HG03175 (cell line): ENCODE data around the gene LGR4.
"Not testable (repeated sequence)": the region's sequence is repeated elsewhere in the genome, so short reads cannot be mapped to it uniquely, and the experiment has no call there.

Experiments used
- ATAC-seq: cut with Tn5 transposase; IDR thresholded peaks from one replicate; pipeline ENCODE4 v1.9.1; 2021; ENCODE audit warnings: mild to moderate bottlenecking, moderate library complexity; ENCODE audit not compliant: unreplicated experiment

Gene LGR4

DNA sequence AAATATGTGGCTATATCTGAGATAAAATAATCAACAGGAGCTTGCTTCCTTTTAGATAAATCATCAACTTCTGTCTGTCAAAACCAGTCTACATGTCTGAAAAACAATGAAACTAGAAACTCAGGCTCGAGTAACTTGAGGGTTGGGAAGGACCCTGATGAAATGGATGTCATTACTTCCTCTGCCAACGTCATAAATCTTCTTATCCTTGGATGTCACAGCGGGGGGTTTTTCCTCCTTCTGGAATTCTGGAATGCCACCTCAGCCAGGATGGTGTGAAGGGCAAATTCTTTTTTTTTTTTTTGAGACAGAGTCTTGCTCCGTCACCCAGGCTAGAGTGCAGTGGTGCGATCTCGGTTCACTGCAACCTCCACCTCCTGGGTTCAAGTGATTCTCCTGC, 13.4 kb downstream of the LGR4 start:
- no peak for ATAC-seq

DNA sequence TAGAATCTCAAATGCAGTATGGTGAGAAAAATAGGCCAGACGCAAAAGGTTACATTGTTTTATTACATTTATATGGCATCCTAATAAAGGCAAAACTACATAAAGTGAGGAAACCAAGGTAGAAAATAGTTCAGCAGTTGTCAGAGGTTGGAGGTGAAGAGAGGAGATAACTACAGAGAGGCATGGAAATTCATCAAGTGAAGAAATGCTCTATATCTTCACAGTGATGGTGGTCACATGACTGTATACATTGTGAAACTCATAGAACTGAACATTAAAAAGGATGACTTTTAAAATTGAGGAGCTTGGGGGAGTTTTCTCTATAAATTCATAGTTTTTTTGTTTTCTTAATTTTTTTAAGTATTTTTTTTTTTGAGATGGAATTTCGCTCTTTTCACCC, 14.4 kb downstream of the LGR4 start:
- no peak for ATAC-seq

DNA sequence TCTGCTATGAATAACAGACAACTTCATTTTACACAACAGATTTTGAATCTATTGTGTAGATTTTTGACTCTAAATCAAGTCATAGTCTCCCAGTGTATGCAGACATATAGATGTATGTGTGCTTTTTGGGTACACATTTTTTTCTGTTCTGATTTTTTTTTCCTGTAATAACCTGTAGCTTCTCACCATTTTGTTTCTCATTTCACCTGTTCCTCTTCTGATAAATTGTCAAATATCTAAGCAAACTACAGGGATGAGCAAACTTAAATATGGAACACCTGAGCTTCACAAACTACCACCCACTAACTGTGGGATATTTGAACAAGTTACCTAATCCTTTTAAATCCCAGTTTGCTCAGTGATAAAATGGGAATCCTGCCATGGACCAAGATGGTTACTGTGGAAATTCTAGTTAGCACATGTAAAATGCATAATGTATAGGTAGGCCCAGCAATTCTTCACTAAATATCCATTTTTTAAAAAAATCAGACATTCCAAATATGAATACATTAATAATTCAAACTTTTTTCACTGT, 15.7 kb downstream of the LGR4 start:
- no peak for ATAC-seq

DNA sequence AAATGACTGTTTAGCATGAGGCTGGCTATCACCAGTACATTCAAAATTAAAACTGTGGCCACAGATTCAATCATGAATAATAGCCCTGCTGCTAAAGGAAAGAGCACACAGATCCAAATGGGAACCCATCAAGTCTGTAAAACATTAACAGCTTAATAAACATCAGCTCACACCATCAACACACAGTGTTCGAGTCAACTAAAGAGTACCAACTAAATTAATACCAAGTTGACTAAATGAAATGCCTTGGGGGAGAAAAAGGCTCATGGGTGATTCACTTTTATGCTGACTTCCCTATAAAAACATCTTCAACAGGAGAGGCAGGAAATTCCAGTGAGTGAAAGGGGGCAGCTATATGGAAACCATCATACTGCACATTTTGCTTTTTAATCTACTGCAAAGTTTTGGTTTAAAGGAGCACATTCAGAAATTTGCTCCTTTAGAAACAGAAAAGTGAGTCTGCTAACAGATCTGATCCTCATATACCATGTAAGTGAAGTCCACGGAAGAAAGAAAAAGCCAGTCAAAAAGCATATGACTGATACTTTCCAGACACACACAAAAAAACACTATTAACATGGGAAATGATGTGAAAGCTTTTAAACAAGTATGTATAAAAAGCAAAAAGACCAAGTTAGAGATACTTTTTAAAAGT, 16.3 kb downstream of the LGR4 start:
- ATAC-seq = no peak

DNA sequence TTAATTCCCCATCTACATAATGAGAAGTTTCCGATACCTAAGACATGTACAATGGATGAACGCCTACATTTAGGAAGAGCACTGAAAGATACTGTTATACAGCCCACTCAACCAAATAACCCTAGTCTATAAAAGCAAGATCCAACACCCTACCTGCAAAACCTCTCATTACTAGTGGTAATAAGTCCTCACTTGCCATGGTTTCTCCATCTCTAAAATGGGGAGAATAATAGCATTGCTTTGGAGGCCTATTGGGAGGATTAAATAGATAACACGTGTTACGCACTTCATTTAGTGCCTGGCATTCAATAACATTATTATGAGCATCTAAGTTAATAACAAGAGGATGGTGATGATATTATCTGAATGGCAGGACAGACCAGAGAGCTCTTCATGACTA, 16.9 kb downstream of the LGR4 start:
- no peak for ATAC-seq

DNA sequence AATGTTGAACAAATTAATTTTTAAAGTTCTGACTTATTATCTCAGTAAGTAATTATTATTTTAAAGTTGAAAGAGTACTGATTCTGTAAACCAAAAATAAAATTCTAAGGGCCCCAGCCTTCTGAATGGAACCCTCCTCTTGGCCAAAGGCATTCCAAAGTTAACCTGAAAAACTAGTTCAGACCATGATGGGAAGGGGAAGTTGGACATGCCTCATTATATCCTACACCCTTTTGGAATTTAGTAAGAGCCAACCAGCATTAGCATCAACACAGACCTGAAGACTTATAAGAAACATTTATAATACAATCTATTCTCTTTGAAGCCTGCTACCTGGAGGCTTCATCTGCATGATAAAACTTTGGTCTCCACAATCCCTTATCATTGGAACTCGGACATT, 18.9 kb downstream of the LGR4 start:
- no peak for ATAC-seq

DNA sequence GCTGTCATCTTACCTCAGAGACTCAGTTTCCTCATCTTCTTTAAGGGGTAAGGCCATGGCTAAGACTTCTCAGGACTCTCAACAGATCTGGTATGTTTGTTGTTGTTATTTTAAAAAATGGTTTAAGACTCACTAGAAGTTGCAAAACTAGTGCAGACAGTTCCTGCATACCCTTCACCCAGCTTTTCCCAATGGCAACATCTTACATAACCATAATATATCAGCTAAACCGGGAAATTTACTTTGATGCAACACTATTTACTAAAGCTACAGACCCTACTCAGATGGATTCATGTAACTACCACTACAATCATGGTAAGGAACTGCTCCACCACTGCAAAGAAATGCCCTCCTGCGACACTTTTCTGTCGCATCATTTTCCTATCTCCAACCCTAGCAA, 20.4 kb downstream of the LGR4 start:
- no peak for ATAC-seq

DNA sequence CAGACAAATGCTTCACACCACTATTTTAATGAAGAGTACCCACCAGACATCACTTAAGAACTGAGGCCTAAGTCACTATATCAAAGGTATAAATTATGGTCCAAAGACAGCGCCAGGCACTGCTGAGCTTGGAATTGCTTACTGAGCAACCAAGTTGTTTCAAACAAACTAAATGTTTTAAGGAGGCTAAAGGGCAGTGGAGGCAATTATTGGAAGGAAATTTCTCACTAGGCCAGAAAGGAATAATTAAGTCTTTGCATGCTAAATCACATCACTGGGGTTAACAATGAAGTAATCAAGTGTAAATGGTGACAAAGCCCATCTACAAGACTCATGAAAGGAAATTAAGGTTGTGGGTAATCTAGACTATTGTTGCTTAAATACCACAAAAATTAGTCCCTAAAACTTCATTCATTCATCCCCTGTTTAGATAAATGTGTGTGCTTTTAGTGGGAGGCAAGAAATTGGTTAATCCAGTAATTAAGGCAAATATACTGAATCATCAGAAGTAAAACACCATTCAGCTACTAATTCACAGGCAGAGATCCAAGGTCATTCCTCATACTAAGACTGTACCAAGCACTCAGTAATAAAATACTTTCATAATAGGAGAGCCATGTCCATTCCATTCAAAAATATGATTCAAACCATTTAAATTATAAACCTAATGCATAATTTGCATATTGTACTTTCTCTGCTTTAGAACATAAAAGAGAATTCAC, 21.2 kb downstream of the LGR4 start:
- ATAC-seq = no peak

DNA sequence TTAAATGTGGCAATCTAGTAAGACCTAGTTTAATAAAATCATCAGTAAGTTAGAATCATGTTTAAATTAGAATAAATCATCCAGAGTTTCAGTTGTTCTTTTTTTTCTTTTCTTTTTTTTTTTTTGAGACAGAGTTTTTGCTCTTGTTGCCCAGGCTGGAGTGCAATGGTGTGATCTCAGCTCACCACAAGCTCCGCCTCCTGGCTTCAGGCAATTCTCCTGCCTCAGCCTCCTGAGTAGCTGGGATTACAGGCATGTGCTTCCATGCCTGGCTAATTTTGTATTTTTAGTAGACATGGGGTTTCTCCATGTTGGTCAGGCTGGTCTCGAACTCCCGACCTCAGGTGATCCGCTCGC, 24.4 kb downstream of the LGR4 start:
- ATAC-seq = not testable (repeated sequence)

DNA sequence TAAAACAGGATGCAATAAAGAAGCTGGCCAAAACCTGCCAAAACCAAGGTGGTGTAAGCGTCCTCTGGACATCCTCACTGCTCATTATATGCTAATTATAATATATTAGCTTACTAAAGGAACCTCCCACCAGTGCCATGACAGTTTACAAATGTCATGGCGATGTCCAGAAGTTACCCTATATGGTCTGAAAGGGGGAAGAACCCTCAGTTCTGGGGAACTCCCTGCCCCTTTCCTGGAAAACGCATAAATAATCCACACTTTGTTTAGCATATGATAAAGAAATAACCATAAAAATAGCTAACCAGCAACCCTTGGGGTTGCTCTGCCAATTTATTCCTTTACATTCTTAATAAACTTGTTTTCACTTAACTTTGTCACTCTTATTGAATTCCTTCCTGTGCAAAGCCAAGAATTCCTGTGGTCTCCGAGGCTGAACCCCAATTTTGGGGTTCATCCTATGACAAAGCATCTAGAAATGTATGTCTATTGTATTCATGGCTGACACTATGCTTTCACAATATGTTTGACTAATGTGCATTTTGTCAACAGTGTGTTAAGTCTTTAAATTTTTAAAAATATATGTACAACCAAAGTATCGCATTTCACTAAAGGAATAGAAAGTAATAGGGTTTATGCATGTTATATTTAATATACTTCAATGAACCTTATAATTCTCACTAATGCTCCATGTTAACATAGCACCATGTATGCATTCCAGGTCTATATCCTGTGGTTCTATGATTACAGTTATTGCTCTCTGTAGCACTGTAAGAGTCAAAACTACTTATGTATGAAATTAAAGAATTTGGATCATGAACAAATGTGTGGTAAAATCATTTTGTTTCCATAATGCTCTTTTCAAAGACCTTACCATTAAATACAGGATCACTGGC, 25.1 kb downstream of the LGR4 start:
- ATAC-seq = no peak

DNA sequence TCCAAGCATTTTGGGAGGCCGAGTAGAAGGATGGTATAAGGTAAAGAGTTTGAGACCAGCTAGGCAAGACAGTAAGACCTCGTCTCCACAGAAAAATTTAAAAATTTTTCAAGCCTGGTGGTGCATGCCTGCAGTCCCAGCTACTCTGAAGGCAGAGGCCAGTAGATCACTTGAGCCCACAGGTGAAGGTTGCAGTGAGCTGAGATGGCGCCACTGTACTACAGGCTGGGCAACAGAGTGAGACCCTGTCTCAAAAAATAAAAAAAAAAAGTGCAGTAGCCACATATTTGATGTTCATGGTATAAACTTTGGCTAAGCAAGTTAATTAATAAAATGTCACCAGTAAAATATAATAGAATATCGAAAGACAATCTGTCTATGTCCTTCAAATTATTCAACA, 27.0 kb downstream of the LGR4 start:
- ATAC-seq = no peak

DNA sequence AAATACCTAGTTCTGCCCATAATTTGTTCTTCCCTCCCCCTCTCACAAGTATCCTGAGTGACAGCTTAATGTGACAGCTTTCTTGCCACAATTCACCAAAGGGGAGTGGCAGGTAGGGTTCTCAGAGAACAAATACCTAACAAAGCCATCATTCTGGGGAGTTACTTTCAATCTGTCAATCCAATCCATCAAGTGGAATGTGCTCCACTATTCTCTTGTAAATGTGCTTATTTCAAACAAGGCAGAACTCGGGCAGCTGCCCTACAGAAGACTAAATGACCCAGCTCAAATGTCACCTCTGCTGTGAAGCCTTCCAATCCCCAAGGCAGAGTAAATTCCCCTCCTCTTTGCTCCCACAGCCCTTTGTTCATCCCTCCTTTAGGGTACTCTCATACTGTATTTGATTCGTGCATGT, 27.8 kb downstream of the LGR4 start:
- no peak for ATAC-seq

DNA sequence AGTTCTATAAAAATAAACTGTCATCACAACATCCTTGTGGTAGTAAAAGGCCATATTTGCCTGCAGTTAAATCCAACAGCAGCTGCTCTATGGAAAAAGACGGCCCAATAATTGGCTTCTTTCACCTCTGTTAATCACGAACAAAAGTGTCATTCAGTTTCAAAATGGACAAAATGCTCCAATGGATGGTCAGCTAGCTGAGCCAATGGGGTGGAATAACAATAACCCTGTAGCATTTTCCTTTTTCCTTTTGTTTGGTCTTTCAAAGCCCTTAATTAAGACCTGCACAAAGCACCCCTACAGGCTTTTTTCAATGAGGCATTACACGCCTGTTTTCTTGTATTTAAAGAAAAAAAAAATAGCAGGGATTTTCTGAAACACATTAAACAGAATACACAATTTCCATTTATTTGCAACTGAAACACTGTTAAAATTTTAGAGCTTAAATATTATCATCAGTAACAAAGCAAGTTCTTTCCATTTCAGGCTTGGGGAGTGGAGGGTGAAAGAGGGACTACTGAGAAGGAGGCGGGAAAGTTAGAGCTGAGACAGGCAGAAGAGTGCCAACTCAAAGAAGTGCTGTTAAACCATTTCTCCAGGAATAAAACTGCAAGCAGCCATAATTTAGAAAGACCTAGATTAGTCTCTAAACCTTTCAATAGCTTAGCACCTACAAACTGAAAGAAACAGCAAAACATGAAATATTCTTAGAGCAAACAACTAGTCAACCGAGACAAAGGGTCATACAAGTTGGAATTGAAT, 28.7 kb downstream of the LGR4 start:
- ATAC-seq = no peak

DNA sequence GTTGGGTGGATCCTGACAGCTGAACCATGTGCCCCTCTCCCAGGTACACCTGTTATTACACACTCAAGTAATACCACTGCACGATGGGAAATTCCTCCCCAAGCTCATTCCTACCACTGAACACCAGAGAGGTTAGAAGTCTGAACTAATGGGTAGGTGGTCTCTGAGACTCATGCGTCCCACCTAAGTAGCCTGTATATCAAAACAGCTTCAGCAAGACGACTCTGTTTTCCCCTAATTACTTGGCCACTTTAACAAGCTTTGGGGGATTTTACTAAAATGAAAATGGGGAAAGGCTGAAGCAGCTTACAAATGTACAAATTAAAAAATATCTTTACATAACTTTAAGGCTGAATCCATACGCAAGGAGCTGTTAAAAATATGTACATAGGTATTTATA, 29.4 kb downstream of the LGR4 start:
- no peak for ATAC-seq

DNA sequence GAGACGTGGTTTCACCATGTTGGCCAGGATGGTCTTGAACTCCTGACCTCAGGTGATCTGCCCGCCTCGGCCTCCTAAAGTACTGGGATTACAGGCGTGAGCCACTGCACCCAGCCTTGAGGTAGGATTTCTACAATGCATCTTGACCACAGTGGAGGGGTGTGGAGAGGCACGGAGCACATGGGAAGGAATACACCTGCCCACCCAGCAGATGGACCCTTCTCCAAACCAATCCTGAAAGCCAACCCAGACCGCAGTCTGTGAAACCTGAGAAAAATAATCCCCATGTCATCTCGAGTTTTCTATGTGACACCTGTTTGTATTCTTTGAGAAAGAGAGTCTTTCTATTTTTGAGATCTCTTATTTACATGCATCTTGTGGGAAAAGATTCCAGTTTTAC, 32.5 kb downstream of the LGR4 start:
- no peak for ATAC-seq

DNA sequence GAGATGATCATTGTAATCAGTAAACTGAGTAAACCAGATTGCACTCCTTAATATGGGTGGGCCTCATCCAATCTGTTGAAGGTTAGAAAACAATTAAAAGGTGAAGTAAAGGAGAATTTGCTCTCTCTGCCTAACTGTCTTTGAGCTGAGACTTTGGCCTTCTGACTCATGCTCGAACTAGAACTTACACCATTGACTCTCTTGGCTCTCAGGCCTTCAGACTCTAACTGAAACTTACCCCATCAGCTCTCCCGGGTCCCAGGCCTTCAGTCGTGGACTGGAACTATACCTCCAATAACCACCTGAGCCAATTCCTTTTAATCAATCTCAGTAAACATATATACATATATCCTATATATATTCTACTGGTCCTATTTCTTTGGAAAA, 34.0 kb downstream of the LGR4 start:
- ATAC-seq = no peak

DNA sequence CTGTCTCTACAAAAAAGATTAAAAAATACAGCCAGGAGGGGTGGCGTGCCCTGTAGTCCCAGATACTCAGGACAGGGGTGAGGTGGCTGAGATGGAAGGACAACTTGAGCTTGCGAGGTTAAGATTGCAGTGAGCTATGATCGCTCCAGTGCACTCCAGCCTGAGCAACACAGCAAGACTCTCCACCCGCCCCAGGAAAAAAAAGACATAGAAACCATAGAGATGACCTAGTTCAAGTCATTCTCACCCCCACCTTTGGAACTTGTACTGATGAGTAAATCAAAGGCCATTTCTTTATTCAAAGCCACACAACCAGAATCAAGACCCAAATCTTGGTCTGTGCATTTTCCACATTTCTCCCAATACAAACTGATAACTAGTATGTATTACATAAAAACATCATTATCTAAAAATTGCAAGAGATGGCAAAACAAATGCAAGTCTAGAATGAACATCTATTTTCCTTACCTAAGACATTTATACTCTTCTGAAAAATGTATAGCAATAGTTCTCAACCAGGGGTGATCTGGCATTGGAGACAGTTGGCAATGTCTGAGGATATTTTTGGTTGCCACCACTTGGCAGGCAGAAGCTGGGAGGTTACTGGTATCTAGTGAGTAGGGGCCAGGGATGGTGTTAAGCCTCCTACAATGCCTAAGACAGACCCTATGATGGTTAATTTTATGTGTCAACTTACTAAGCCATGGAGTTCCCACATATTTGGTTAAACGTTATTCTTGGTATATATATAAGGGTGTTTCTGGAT, 34.6 kb downstream of the LGR4 start:
- no peak for ATAC-seq

DNA sequence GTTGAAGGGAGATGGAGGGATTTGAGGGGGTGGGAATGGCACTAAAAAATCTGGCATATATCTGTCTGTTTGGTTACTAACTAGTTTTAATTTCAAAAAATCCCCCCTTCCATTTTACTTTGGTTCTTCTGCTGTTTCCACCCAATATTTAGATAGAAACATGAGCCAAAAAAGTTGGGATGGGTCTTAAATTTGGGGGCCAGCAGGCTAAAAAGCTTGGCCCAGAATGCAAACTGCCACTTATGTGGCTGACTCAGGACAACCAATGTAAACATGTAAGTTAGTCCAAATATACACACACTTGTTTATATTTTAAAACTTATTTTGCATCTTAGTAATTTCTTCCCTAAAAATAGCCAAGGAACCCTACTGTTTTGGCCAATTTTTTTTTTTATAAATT, 35.7 kb downstream of the LGR4 start:
- no peak for ATAC-seq

DNA sequence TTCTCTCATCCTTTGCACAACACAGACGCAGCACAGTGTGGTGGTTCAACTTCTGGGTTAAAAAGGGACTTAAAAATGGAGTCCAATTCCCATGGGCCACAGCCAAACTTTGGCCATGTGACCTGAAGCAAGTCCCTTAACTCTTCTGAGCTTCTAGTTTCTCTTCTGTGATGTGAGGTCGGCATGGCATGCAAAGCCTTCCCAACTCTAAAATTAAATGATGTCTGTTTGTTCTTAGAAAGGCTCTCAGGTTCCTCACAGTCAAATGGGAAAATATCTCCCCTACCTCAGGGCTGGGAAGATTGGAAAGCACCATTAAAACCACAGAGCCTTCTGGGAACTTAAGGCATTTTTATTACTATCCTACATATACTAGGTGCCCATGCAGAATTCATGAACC, 38.8 kb downstream of the LGR4 start:
- ATAC-seq = no peak

DNA sequence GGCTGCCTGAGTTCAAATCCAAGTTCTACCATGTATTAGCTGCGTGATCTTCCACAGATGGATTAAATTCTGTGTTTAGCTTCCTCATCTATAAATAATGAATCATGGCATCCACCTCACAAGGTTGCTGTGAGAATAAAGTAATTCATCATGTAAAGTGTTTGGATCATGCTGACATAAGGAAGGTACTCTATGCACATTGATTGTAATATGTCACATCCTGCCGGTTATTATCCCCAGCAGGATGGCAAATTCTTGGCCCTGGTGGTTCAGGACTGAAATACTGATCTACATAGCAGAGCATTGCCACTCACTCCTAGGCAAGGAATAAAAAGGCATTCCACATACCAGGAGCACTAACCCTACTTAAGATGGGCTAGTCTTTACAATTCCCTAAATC, 40.8 kb downstream of the LGR4 start:
- ATAC-seq = no peak
